GM18909 (cell line): ENCODE results near the gene ADCYAP1R1.

Source experiments
- ATAC-seq: cut with Tn5 transposase; IDR thresholded peaks from one replicate; pipeline ENCODE4 v1.9.1; 2021; ENCODE audit warnings: mild to moderate bottlenecking; ENCODE audit not compliant: unreplicated experiment, poor library complexity

The ADCYAP1R1 gene

GRCh38 chr7:31102151-31102972 lies 50.3 kb downstream of the ADCYAP1R1 start:
- no peak for ATAC-seq

GRCh38 chr7:31102973-31103850 lies 51.1 kb downstream of the ADCYAP1R1 start:
- ATAC-seq, result no peak

GRCh38 chr7:31104361-31105255 lies 52.5 kb downstream of the ADCYAP1R1 start:
- ATAC-seq, result no peak

- ATAC-seq, result no peak
These were observed 53.3 kb downstream of the ADCYAP1R1 start for GRCh38 chr7:31105256-31105950.

GRCh38 chr7:31106303-31107105 lies 54.4 kb downstream of the ADCYAP1R1 start:
- ATAC-seq, result no peak

- no peak for ATAC-seq
These were observed 55.3 kb downstream of the ADCYAP1R1 start for GRCh38 chr7:31107106-31108090.

GRCh38 chr7:31108097-31108657 lies 56.1 kb downstream of the ADCYAP1R1 start:
- ATAC-seq, result no peak

- no peak for ATAC-seq
These were observed 57.6 kb downstream of the ADCYAP1R1 start for GRCh38 chr7:31109751-31110150.

GRCh38 chr7:31110331-31111108 lies 58.4 kb downstream of the ADCYAP1R1 start:
- ATAC-seq, result no peak

GRCh38 chr7:31111109-31111451 lies 59.0 kb downstream of the ADCYAP1R1 start:
- ATAC-seq, result no peak

GRCh38 chr7:31113660-31114059 lies 61.6 kb downstream of the ADCYAP1R1 start:
- ATAC-seq, result no peak

GRCh38 chr7:31114593-31115343 lies 62.7 kb downstream of the ADCYAP1R1 start:
- ATAC-seq, result no peak

- no peak for ATAC-seq
These were observed 64.5 kb downstream of the ADCYAP1R1 start for GRCh38 chr7:31116615-31117014.

- no peak for ATAC-seq
These were observed 67.1 kb downstream of the ADCYAP1R1 start for GRCh38 chr7:31119249-31119648.

GRCh38 chr7:31120800-31121513 lies 68.8 kb downstream of the ADCYAP1R1 start:
- ATAC-seq, result no peak

GRCh38 chr7:31121601-31122000 lies 69.5 kb downstream of the ADCYAP1R1 start:
- ATAC-seq, result no peak
